Measurements from ENCODE around the gene ATG16L1.

GRCh38 chr2:233226511-233227031 lies 24.9 kb upstream of the ATG16L1 start:
- TF ChIP-seq, protein P1, sequence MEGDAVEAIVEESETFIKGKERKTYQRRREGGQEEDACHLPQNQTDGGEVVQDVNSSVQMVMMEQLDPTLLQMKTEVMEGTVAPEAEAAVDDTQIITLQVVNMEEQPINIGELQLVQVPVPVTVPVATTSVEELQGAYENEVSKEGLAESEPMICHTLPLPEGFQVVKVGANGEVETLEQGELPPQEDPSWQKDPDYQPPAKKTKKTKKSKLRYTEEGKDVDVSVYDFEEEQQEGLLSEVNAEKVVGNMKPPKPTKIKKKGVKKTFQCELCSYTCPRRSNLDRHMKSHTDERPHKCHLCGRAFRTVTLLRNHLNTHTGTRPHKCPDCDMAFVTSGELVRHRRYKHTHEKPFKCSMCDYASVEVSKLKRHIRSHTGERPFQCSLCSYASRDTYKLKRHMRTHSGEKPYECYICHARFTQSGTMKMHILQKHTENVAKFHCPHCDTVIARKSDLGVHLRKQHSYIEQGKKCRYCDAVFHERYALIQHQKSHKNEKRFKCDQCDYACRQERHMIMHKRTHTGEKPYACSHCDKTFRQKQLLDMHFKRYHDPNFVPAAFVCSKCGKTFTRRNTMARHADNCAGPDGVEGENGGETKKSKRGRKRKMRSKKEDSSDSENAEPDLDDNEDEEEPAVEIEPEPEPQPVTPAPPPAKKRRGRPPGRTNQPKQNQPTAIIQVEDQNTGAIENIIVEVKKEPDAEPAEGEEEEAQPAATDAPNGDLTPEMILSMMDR (conservative IDR thresholded peaks at IDR 0.05 in 1 of 2, IDR thresholded peaks at IDR 0.05 in 1 of 2; ENCODE audit: extremely low read depth in 1 of 2, insufficient read depth in 1 of 2, low read depth in 1 of 2, low read length in 2 of 2): no peak
- TF ChIP-seq EZH2 (IDR thresholded peaks at IDR 0.05; ENCODE audit: borderline replicate concordance, low read length): no peak

Data from mammary epithelial cell (primary cell).